SIG-M5 treated with dmso at 0.1 percent for 504 hours (cell line): ENCODE results near the gene GPI.
"Not testable (repeated sequence)": the region's sequence is repeated elsewhere in the genome, so short reads cannot be mapped to it uniquely, and the experiment has no call there.

ENCODE experiments used
- DNase-seq: peaks from one replicate; lab custom pipeline; 2025; ENCODE audit not compliant: unreplicated experiment; lab: John Stamatoyannopoulos, UW

Gene GPI

DNA sequence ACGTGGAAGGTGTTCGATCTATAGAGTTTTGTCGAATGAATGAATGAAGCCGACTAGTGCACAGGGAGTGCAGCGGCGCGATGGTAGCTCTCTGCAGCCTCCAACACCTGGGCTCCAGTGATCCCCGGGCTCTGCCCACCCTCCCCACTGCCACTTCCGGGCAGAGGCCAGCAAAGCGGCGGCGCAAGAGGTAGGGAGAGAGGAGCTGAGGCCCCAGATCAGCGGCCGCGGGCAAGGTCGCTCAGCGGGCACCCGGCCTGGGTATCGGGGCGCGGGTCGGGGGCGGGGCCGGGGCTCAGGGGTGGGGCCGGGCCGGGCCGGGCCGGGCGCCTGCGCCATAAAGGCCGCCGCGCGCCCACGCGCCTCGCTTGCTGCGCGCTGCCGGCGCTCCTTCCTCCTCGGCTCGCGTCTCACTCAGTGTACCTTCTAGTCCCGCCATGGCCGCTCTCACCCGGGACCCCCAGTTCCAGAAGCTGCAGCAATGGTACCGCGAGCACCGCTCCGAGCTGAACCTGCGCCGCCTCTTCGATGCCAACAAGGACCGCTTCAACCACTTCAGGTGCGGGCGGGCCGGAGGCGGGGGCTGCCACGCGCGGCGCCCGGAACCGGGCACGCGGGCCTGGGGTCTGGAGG lies at the start of gene GPI:
Gene GPI, plus strand, starts transcription at position 367 of the 633 bp plus-strand sequence. Its CDS starts 71 bp downstream, at position 438.
- peak; percentile 51 for DNase-seq

DNA sequence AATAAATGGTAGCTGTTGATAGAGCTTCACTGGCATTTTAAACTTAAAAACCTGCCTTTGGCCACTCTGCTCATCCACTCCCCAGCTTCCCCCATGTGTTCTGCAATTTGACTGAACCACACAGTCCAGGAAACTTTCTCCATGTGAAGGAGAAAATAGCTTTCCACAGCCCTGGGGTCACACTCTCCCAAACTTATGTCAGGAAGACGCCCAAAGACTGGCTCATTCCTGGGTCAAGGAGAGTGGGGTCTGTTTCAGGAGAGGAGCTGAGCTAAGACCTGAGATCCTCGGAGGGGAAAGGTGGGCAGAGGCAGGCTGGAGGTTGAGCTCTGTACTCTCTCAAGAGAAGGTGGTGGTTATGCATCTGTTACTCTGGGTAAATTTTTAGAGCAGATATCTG lies 48.7 kb upstream of the GPI start:
- DNase-seq = no peak

DNA sequence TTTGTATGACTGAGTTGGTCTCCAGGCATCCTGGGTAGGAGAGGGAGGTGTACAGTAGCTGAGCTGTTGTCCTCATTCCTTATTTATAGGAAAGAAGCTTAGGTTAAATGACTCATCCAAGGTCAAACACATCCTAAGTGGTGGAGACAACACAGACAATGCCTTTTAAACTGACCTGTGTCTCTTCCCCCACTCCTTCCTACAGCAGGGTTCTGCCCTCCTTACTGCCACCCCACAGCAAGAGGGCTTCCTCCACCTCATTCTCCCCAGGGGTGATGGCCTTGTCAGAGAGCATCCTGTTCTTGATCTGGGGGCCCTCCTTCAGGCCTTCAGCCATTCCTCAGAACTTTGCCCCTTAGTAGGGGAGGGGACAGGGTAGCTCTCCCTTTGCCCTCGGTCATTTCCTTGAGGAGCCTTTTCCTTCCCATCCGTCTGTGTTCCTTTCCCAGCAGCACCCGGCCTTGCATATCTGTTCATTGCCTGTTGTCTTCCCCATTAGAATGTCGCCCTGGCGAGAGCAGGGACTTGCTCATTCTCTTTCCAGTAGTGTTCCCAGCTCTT lies 48.2 kb upstream of the GPI start:
- DNase-seq = no peak

DNA sequence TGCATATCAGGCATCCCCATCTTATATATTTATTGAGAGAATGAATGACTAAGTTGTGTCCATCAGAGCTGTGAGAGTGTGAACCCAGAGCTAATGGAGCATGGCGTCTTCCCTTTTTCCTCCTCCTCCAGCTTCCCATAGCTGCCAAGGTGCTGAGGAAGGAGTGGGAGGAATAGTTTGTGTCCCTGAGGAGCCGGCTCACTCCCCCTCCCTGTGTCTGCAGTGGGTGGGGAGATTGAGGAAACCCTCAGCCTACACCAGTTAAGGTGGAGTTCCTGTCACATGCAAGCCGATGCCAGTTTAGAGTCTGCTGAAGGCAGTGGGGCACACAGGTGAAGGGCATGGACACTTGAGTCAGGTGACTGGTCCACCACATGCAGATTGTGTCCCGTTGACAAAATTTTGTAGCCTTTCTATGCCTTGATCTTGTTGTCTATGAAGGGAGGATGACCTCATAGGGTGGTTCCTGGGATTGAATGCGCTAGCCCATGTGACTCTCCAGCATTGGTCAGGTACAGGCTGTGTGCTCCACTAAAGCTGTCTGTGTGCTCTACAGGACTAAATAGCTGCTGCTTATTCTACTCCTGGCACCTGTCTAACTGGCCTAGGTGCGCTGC lies 47.6 kb upstream of the GPI start:
- no peak for DNase-seq

DNA sequence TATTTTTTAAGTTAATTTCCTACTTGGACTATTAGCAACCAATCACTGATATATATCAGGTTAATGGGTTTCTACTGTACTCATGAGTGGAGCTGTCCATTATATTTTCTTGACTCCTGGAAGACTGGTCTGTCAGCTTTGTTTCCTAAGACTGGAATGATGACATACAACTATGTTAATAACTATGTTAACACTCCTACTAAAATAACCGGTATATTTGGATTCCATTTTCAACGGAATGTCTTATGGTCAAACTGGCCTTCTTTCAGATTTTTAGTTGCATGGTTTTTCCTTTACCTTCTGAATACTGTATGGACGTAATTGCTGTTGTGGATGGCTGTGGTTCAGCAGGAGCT lies 45.8 kb upstream of the GPI start:
- peak; percentile 20 for DNase-seq

DNA sequence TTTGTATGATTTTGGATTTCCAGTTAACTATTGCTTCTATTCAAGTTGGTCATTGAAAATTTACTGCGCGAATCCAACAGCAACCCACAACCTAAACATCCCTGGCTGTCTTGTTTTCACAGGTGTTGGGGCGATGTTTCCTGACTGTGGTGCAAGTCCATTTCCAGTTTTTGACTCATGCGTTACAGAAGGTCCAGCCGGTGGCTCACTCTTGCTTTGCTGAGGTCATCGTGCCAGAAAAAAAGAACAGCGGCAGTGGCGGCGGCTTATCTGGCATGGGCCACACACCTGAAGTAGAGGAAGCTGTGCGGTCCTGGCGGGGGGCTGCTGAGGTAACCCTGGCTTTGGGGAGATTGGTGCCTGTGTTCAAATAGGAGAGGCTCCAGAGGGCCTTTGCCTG lies 45.2 kb upstream of the GPI start:
- no peak for DNase-seq

DNA sequence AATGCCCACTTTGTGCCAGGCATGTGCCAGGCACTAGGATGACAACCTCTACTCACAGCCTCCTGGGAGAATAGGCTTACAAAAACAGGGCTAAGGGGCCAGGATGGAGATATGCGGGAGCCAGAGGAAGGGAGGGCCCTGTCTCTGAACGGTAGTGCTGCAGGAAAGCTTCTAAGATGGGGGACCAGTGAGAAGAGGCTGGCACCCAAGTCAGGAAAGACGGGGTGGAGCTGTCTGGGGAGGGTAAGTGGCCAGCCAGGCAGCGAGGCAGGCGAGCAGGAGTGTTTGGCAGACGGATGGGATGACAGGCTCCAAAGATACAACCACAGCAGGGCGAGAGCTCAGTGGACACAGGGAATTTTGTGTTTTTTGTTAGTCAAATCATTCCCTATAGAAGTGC lies 44.7 kb upstream of the GPI start:
- DNase-seq = no peak

DNA sequence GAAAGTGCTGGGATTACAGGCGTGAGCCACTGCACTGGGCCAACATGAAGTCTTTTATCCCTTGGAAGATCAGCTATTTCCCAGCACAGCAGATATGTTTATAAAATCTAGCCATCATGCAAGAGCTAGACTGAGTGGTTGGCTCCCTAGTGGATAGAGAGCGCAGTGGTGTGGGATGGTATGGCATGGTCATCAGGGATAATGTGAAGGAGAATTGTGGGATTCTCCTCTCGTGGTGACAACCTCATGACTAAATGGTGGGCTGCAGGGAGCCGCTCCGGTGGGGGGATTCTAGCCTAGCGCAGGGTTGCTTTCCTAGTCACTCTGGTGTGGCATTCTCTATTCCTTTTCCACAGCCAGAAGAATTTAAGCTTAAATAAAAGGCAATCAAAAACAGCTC lies 43.3 kb upstream of the GPI start:
- no peak for DNase-seq

DNA sequence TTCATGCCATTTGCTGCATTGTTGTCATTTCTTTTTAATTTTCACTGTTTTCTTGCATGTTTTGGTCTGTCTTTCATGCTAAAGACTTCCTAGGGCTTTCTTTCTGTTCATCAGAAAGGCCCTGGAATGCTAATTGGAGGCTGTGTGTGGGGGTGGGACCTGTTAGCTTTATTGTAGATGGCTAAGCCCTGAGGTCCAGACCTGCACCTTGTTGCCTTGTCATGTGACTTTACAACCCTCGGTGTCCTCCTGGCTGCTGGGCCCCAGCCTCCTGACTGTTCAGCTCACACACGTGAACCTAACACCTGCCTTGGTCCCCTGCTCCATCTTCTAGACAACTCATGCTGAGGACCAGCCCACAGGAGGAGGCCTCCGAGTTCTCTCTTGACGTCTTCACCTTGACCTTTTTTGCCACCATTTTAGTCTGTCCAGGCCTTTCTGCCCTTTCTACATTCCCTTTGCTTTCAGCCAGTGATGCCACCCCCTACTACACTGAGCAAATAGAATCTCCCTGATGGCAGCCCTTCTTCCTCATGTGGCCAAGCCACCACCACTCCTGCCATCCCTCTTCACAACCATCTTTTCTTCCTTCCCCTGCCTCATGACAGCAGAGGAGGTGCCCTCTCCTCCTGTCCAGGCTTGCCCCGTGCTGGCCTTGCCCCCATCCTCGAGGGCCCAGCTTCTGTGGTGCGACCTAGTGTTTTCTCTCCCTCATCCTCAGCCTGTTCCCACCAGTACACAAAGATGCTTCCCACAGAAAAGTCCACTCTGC lies 41.4 kb upstream of the GPI start:
- no peak for DNase-seq

DNA sequence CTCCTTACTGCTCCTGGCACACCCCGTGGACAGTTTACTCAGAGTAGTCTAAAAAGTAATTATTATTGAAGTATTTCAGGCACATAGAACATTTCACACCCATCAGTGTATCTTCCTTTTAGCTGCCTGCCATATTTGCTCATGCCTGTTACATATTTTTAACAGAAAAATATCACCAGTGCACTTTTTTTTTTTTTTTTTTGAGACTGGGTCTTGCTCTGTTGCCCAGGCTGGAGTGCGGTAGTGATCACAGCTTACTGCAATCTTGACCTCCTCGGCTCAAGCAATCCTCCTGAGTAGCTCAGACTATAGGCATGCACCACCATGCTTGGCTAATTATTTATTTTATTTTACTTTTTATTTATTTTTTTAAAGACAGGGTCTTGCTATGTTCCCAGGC lies 40.7 kb upstream of the GPI start:
- no peak for DNase-seq

DNA sequence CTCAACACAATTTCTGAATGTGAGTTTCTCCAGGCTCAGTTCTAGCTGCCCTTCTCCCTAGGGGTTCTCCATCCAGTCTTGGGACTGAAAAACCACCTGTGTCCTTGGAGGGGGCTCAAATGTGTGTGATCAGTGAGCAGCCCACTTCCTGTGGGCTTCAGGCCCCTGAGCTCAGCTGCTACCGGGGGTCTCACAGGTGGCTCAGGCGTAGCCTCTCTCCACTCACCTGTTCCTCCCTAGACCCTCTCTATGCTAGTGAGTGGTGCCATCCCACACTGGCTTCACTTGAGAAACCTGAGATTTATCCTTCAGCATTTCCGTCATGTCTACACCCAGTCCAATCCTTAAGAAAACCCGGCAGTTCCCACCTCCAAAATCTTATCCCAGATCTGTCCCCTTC lies 39.8 kb upstream of the GPI start:
- no peak for DNase-seq

DNA sequence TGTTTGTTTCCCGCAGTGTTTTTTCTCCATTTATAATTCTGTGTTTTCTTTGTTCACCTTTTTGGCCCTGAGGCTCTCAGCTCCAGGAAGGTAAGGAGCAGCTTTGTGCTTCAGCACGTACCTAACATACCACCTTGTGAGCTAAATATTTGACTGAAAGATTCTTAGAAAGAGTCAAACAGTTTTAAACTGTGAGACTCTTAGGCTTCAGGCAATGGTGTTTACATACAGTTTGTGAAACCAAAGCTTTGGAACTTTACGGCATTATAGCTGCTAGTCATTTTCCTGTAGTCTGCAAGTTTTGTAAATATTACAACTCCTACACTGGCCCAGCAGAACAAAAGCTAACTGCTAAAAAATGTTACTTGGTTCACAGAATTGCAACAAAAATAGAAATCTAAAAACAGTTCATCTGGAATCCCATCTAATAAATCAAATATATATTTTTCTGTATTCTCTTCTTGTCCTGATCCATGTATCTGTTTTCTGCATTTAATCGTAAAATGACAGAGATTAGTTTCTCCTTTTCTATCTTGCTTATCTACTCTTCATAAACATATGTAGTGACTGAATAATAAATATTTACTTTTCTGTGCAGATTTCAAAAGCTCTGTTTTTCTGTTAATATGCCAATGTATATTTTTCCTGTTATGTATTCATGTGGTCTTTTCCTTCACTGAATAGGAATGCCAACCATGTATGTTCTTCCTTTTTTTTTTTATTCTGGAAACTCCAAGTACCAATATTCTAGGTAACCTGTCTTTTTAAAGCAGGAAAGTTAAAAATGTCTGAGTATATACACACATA lies 38.8 kb upstream of the GPI start:
- no peak for DNase-seq

DNA sequence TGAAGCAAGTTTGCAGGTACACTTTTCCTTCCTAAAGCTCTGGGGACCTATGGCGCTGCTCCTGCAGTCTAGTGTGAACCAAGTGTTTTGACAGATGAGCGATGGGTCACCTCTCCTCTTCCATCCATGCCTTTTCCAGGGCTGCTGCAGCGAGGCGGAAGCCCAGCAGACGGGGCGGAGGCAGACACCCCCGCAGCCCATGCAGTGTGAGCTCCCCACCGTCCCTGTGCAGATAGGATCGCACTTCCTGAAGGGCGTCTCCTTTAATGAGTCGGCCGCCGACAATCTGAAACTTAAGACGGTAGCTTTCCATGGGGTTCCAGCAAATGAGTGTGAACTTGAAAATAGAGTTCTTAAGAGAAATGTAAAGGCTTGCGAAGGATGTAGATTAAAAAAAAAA lies 37.1 kb upstream of the GPI start:
- no peak for DNase-seq

DNA sequence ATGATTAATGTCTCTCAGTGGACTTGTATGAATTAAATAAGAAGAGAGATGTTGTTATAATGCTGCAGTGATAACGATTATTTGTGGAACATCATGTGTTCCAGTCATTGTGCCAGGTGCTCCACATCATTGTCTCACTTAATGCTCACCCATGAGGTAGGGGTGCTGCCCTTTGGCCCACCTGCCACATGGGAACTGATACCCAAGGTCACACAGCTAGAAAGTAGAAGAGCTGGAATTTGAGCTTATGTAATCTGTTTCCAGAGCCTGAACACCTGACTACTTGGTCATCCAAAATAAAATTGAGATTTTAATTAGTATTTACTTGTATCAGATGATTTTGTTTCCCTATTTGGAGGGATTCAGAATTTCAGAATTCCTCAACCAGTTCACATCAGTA lies 36.0 kb upstream of the GPI start:
- DNase-seq = no peak

DNA sequence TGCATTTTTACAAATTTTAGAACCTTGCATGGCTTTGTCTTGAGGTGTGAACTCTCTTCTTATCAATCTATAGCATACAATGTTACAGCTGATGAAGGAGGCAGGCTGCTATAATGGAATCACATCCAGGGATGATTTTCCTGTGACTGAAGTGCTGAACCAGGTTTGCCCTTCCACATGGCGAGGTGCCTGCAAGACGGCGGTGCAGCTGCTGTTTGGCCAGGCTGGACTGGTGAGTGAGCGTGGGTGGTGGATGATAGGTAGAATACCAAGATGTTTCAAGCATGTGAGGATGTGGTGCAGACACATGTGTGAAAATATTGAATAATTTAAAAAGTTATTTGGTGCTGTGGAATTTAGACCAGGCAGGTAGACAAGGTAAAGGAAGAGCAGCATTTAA lies 34.9 kb upstream of the GPI start:
- DNase-seq = no peak

DNA sequence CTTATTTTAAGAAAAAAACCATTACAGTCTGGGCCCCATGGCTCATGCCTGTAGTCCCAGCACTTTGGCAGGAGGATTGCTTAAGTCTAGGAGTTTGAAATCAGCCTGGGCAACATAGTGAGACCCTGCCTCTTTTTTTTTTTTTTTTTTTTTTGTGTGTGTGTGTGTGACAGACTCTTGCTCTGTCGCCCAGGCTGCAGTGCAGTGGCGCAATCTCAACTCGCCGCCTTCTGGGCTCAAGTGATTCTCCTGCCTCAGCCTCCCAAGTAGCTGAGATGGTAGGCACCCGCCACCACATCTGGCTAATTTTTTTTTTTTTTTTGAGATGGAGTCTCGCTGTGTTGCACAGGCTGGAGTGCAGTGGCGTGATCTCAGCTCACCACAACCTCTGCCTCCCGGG lies 34.4 kb upstream of the GPI start:
- DNase-seq = not testable (repeated sequence)

DNA sequence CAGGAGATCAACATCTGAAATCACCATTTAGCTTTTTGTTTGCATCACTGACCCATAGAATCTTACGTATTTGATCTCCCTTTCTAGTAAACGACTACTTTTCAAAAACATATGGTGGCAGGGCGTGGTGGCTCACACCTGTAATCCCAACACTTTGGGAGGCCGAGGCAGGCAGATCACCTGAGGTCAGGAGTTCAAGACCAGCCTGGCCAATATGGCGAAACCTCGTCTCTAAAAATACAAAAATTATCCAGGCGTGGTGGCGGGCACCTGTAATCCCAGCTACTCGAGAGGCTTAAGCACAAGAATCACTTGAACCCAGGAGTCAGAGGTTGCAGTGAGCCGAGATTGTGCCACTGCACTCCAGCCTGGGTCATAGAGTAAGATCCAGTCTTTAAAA lies 33.4 kb upstream of the GPI start:
- DNase-seq = not testable (repeated sequence)

DNA sequence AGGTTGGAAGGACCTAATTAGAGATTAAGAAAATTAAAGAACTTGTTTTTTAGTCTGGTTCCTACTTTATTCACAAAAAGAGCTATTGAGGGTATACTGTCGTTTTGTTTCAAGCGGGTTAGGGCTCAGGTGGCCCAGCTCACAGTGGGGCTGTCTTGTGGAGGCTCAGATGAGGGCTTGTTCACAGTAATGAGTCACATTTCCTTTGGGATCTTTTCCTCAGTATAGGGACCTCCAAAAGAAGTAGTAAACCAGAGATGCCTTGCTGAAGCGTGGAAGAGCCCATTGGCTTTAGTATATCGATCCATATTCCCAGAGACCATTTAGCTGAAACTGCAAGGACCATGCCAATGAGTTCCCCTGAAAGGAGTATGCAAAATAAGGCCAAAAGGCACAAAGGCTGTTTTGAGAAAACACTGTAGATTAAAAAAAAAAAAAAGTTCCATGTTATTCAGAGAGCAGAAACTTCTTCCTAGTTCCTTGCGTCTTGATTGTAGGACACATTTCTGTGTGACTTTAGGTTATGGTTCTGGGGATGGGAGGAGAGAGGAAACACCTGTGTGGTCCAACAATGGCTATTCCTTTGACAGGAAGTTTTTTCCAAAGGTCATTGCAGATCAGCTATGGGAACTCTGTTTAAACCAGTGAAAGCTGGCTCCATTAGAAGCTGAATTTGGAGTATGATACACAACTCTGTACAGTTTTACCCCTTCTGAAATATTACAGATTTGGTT lies 32.8 kb upstream of the GPI start:
- DNase-seq = no peak

DNA sequence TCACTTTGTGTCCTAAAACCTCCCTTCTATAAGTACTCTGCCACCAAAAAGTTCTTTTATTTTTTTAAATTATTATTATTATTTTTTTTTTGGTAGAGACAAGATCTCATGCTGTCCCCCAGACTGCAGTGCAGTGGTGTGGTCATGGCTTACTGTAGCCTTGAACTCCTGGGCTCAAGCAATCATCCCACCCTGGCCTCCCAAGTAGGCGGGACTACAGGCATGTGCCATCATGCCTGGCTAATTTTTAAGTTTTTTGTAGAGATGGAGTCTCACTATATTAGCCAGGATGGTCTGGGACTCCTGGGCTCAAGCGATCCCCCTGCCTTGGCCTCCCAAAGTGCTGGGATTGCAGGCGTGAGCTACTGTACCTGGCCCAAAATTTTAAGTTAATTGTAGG lies 29.1 kb upstream of the GPI start:
- DNase-seq = no peak

DNA sequence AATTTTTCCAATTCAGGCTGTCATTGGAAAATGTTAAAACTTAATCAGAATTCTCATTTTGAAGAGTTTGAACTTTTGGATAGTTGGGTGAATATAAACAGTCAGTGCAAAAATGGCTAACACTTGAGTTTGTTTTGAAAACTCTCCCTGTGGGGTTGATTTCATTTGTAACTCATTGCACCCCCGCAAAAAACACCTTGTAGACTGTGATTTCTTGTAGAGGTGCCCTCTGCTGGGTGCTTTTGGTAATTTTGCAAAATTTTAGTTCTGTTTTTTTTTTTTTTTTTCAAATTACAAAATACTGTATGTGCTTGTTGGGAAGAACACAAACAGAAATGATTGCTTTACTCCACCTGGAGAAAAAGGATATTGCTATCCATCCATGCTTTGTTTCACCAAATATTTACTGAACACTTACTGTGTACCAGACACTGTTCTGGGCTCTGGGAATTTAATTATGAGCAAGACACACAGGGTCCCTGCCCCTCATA lies 28.2 kb upstream of the GPI start:
- DNase-seq = no peak

DNA sequence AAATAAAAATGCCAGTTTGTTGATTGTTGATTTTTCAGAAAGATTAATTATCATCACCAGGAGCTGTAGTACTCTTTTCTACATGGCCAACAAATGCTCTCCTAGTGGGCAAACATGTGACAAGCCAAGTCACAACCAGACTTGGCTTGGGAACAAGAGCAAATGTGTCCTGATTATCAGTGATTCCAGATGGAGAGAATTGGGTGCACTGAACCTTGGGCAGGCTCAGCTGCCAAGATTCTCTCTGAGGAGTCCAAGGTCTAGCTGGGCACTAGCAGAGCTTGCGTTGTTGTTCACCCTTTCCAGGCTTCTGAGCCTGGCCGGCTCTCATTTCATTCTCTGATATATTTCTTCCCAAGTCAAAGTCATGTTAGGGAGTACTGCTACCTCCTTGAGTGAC lies 27.3 kb upstream of the GPI start:
- no peak for DNase-seq
